A549 treated with Mapracorat at 1 μM for 4 hours (cell line): ENCODE results near the gene GSC2. TPM values are rescaled to one million over a fixed set of nuclear protein-coding genes. Genes with fewer than 3 reads are reported as not detected.

ENCODE experiments used
- total RNA-seq: library from RNA; stranded (reverse); fragments of 200-300 nt; extraction: Qiagen RNA extraction; gene quantifications from 5 replicates; pipeline ENCODE4 v1.2.3, GENCODE V29; 2022

GSC2 gene, protein sequence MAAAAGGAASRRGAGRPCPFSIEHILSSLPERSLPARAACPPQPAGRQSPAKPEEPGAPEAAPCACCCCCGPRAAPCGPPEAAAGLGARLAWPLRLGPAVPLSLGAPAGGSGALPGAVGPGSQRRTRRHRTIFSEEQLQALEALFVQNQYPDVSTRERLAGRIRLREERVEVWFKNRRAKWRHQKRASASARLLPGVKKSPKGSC
- 0.13 to 0.21 TPM (median 0.17 TPM) in 3 of 5 replicates, not detected in the others for total RNA-seq

DNA sequence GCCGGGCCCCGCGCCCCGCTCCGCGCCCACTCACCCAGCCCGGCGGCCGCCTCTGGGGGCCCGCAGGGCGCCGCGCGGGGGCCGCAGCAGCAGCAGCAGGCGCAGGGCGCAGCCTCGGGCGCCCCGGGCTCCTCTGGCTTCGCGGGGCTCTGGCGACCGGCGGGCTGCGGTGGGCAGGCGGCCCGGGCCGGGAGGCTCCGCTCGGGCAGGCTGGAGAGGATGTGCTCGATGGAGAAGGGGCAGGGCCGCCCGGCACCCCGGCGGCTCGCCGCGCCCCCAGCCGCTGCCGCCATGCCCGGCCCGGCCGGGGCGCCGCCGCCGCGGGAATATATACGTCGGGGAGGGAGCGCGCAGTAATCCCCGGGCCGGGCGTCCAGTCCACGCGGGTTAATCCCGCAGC is at the start of gene GSC2:
TSS of gene GSC2 (minus strand) at position 302 of the 400 bp plus-strand sequence. CDS start at position 293, 9 bp downstream.

DNA sequence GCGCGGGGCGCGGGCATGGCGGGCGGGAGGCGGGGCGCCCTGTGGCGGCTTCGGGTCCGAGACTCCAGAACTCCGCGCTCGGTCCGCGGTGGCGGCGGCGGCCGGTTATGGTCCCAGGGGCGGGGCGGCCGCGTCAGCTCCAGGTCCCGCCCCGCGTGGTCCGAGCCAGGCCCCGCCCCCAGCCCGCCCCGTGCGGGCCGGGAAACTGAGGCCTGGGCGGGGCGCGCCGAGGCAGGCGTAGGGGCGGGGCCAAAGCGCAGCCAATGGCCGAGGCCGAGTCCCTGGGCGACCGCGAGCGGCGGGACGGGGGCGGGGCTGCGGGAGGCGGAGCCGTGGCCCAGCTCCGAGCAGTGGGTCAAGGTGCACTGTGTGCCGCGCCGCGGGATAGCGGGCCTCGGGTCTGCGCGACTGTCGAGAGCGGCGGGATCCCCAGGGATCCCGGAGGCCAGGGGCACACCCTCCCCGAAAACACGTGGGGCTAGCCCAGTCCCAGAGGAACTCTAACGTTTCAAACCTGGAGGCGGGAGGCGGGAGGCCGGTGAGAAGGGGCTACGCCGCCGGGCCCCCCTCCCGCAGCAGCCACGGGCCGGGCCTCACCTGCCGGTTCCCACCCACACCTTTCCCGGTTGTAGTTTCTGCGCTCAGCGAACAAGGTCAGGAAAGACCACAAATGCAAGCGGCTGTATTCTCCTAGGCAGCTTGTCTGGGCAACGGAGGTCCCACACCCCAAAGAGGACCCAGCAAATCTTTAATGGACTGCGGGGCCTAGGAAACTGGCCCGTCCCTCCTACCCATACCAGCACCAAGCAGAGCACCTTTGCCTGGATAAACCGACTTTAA is 28.8 kb upstream of the GSC2 start, which contains the start of gene SLC25A1:
TSS of gene SLC25A1 (minus strand) at position 80 of the 840 bp plus-strand sequence. CDS start at position 17, 63 bp downstream.

DNA sequence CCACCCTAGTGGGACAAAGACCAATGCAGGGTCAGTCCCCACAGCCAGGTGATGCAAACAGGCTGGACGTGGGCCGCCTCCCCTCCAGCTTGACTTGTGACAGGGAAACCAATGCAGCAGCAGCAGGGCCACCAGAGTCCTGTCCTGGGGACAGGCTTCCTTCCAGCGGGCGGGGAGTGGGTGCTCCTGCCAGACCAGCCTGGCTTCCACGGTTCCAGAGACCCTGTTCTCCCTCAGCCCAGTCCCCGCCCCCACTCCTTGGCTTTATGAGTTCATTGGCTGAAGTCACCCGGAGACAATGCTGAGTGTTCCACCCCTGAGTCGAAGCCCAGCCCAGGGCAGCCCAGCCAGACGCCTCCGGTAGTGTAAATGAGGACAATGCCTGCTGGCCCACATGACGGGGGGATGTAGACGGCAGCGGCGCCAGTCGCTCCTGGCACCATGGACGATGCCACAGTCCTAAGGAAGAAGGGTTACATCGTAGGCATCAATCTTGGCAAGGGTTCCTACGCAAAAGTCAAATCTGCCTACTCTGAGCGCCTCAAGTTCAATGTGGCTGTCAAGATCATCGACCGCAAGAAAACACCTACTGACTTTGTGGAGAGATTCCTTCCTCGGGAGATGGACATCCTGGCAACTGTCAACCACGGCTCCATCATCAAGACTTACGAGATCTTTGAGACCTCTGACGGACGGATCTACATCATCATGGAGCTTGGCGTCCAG is 19.0 kb downstream of the GSC2 start, which contains the start of gene TSSK2:
TSS of gene TSSK2 (plus strand) at position 350 of the 726 bp plus-strand sequence. CDS start at position 442, 92 bp downstream.

DNA sequence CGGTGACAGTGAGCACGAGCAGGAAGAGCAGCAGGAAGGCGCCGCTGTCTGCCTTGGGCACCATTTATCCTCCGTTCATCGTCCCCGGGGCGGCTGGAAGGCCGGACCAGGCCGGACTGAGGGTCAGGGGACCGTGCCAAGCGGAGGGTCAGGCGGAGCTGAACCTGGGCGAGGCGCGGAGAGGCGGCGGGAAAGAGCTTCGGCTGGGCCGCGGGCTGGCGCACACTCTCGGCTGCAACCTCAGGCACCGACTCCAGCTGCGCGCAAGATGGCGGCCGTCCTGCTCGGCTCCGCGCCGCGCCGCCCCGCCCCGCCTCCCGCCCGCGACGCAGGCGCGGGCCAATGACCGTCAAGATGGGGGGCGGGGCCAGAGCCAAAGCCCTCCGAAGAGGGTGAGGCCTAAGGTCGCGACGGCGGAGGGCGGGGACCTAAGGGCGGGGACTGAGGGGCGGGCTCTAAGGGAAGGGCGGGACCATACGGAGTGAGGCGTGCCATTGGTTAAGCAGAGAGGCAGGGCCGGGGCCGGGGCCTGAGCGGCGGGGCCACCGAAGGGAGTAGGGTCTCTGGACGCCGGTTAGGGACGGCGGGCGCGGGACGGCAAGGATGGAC is 27.8 kb downstream of the GSC2 start, which contains the start of gene DGCR2:
TSS of gene DGCR2 (minus strand) at position 270 of the 609 bp plus-strand sequence. CDS start at position 64, 206 bp downstream.

Other genes starting within 250 kb of the GSC2 start
- 1.5 to 2.4 TPM (median 1.9 TPM) in 5 replicates for gene DGCR6, start 244.0 kb downstream of the GSC2 start, total RNA-seq
- gene PRODH, start 214.0 kb downstream of the GSC2 start, total RNA-seq, result 0.77 to 1.4 TPM (median 1.3 TPM) in 5 replicates
- gene DGCR2, start 27.9 kb downstream of the GSC2 start, total RNA-seq, result 17.4 to 23.8 TPM (median 22.0 TPM) in 5 replicates
- not detected in 5 replicates for gene TSSK2, start 19.0 kb downstream of the GSC2 start, total RNA-seq
- gene ESS2, start 5.6 kb downstream of the GSC2 start, total RNA-seq, result 9.8 to 13.4 TPM (median 12.9 TPM) in 5 replicates
- gene SLC25A1, start 28.4 kb upstream of the GSC2 start, total RNA-seq, result 48.4 to 61.5 TPM (median 61.2 TPM) in 5 replicates
- 4.4 to 5.8 TPM (median 4.8 TPM) in 5 replicates for gene CLTCL1, start 141.4 kb upstream of the GSC2 start, total RNA-seq